Raji (cell line): ENCODE results near the gene RAB26.

ENCODE experiments used
- POLR2A ChIP-seq: IDR thresholded peaks from 2 replicates; pipeline ENCODE4 v1.6.1; 2011; ENCODE audit warnings: low read depth, low read length, control low read depth; ENCODE audit not compliant: insufficient read depth

The RAB26 gene

DNA sequence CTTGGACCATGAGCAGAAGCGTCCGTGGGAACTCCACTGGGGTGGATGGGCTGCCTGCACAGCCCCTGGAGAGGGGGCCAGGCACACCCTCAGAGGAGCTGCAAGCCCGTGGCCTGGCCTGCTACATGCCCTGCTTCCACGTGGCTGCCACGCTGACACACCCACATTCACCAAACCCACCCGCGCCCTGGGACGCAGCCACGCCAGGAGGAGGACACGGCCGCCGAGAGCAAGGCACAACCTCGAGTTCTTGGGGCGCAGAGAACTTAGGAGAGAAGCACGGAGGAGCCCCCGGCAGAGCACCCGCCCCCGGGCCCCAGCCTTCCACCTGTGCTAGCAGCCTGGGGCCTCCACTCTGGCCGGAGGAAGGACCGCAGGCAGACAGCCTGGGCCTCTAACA lies 29.1 kb downstream of the RAB26 start:
- no peak for TF ChIP-seq POLR2A

DNA sequence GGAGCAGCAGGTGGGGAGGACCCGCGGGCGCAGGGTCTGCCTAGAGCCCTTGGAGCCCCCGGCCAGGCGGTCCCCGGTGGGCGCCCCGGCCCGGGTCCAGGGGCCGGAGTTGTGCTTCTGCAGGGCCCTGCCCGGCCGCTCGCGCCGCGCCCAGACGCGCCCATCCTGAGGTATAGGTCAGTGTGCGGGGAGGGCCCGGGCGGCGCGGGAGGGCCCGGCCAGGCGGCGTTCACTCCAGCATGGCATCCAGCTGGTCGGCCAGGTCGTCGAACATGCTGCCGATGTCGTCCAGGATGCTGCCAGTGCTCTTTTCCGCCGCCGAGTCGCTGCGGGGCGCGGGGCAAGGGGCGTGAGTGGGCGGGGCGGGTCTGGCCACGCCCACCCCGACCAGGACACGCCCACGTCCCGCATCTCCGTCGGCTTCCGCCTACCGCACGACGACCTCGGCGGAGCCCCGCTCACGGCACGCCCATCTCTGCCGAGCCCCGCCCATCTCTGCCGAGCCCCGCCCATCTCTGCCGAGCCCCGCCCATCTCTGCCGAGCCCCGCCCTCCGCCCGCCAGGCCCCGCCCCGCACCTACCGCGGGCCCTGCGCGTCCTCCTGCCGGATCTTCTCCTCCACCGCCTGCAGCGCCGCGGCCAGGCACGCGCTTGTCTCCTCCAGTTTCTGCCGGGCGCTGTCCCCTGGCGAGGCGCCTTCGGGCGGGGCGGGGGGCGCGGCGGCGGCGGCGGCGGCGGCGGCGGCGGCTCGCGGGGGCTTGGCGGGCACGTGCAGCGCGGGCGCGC lies 30.1 kb downstream of the RAB26 start:
- no peak for TF ChIP-seq POLR2A

DNA sequence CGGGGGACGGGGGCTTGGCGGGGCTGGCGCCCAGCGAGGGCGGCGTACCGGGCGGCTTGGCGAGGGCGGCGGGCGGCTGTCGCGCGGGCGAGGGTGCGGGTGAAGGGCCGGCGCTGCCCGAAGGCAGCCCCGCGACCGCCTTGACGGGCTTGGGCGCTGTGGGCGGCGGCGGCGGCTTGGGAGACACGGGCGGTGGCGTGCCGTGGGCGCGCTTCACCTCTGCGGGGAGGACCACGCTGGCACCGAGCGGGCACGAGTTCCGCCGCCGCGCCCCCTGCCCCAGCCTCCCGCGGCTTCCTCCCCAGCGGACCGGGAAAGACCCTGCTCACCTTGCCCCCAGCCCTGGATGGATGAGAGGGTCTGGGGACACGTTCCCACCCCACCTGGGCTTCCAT lies 30.7 kb downstream of the RAB26 start:
- no peak for TF ChIP-seq POLR2A

DNA sequence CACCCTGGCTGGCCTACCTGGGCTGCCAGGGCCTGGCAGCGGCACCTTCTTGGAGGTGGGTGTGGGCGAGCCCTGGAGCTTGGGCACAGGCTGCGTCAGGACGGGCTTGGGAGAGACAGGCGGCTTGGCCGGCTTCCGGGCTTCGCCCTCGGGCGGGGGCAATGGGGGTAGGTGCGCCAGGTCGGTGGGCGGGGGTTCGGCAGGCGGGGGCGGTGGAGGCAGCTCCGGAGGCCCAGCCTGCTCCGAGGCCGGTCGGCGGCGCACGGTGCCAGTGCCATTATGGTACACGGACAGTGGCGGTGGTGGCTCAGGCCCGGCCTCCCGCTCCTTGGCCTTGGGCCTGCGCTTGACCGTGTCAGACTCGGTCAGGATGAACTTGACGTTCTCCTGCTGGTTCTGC lies 31.2 kb downstream of the RAB26 start:
- TF ChIP-seq POLR2A: no peak

DNA sequence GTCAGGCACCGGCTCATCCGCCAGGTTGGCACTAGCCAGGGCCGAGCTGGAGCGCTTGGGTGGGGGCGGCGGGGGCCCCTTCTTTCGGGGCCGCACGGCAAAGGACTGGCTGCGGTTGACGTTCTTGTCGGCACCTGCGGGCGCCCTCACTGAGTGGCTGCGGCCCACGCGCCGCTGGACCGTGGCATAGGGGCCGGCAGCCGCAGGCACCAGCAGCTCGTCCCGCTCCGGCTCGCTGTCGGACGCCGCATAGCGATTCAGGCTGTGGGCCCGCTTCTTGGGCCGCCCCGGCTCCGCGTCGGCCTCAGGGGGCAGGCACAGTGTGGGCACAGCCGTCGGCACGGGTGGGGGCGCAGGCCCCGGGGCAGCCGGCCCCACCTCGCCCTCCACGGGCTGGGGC lies 32.0 kb downstream of the RAB26 start:
- TF ChIP-seq POLR2A: no peak

DNA sequence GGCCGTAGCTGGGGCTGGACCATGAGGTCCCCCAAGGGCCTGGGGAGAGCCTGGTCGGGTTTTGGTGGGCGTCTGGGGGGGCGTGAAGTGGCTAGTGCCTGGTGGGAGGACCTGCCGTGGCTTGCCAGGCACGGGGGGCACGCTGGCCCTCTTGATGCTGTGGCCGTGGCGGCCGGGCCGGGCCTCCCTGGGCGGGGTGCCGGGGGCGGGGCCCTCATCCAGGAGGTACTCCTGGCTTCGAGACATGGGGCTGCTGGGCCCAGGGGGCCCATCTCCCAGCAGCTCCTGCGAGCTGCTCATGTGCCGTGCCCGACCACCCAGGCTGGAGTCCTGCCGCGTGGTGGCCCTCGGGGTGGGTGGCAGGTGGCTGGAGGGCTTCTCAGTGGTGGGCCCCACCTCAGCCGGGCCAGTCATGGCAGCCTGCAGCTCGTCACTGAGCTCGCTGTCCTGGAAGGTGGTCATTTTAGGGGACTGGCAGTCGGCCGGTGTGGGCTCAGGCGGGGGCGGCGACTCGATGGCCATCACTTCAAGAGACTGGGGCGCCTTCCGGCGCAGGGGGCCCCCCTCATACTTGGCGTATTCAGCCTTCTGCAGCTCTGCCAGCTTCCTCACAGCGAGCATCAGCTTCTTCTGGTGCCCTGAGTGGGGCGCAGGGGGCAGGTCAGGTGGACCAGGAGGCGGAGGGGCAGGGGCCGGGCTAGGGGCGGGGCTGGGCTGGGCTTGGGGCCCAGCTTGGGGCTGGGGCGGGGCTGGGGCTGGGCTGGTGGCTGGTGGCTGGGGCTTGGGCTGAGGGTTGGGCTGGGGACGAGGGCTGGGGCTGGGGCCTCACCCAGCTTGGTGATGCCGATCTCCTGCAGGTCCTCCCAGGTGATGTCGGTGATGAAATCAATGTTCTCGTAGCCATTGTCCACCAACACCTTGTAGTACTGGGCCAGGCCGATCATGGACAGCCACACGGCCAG lies 32.8 kb downstream of the RAB26 start:
- no peak for TF ChIP-seq POLR2A

DNA sequence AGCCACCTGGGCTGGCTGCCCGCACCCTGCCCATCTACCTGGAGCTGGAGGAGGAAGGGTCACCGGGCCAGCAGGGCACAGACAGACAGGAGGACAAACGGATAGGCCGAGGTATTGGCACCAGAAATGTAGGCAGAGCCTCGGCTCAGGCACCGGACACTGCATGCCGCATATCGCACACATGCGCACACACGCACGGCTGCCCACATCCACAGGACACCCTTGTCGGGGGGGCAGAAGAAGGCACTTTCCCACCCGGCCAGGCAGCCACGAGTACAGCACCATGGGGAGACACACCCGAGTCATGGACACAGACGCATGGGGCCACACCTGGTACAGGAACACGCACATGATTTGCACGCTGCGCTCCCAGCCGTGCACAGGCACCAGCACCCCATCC lies 33.5 kb downstream of the RAB26 start:
- no peak for TF ChIP-seq POLR2A

DNA sequence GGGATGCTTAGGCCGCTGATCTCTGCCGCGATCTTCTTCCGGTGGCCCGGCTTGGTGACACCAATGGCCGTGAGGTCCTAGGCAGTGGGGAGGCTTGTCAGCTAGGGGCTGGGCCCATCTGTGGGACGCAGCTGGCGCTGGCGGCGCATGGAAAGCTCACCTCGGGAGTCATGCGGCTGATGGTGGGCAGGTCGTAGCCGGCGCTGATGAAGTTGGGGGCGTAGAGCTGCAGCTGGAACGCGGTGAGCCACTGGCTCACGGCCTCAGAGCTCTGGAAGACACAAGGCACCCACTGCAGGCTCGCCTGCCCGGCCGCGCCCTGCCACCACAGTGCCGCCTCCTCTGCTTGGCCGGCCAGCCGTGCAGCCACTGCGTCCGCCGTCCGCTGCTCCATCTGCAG lies 35.2 kb downstream of the RAB26 start:
- no peak for TF ChIP-seq POLR2A

DNA sequence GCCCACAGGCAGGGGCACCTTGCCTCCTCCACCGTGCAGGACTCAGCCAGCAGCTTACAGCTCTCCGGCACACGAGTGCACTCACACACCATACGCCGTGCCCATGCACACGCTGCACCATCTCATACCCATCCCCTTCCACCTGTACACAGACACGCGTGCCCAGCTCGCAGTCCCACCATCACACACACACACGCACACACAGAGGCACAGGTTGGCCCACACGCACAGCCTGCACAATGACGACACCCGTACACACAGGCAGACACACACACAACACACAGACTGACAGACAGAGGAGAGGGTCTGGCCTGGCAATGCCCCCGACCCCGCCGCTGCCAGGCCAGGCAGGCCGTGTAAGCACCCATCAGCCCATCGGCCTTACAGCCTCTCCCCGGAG lies 35.9 kb downstream of the RAB26 start:
- no peak for TF ChIP-seq POLR2A

DNA sequence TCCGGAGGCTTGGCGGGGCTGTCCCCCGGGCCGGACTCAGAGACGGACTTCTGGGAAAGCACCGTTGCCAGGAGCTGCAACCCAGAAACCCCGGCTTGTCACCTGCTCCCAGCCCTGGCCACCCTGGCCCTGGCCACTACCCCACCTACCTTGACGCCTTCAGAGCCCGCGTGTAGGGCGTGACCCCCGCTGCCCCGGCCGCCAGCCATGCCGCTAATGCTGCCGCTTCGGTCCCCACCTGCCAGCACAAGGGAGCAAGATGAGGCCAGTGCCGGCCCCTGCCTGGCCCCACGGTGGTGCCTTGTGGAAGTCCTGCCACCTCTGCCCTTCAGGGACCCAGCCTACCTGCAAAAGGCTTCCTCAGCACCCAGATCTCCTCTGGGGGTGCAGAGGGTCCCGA lies 36.5 kb downstream of the RAB26 start:
- no peak for TF ChIP-seq POLR2A

DNA sequence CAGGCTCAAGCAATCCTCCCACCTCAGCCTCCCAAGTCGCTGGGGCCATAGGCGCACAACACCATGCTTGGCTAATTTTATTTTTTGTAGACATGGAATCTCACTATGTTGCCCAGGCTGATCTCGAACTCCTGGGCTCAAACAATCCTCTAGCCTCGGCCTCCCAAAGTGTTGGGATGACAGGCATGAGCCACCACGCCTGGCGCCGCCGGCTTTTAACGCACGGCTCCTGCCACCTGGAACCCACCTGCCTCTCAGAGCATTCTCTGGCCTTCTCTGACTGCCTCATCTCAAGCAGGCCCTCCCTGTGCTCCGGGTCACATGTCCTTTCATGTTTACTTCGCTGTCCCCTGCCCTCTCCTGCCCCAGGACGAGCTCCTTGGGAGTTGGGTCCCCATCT lies 37.6 kb downstream of the RAB26 start:
- no peak for TF ChIP-seq POLR2A

DNA sequence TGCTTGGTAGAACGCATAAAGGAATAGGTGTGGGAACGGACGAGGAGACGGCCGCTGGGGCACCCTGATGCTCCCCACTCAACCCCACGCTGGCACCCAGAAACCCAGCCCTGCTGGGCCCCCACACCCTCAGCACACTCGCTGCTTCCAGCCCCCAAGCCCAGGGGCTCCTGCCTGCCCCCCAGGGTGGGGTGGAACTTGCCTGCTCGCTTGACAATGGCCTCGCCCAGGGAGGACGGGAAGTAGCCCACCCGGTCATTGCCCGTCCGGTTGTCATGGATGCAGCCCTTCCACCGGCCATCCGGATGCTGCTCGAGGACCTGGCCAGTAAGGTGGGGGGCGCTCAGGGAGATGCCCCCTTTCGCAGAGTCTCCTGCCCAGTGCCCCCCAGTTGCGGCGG lies 38.1 kb downstream of the RAB26 start:
- no peak for TF ChIP-seq POLR2A

DNA sequence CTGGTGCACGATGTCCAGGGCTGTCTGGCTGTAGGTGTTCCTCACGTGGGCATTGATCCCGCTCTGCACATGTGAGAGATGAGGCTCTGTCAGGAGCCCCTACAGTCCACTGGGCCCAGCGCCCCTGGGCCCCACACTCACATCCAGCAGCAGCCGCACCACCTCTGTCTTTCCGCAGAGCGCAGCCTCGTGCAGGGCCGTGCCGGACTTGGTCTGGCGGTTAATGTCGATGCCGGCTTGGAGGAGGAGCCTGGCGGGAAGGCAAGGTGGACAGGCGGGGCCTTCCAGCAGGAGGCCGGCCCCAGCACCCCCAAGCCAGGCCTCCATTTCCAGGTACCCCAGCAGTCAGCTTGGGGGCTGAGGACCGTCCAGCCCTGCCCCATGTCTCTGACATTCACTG lies 38.8 kb downstream of the RAB26 start:
- no peak for TF ChIP-seq POLR2A

DNA sequence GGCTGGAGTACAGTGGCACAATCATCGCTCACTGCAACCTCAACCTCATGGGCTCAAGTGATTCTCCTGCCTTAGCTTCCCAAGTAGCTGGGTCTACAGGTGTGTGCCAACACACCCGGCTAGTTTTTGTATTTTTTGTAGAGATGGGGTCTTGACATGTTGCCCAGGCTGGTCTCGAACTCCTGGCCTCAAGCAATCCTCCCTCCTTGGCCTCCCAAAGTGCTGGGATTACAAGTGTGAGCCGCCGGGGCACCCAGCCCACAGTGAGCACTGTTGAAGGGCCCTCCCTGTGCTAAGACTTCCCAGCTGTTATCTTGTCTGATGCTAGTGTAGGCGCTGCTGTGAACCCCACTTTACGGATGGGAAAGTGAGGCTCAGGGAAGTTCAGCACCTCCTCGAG lies 40.0 kb downstream of the RAB26 start:
- no peak for TF ChIP-seq POLR2A

DNA sequence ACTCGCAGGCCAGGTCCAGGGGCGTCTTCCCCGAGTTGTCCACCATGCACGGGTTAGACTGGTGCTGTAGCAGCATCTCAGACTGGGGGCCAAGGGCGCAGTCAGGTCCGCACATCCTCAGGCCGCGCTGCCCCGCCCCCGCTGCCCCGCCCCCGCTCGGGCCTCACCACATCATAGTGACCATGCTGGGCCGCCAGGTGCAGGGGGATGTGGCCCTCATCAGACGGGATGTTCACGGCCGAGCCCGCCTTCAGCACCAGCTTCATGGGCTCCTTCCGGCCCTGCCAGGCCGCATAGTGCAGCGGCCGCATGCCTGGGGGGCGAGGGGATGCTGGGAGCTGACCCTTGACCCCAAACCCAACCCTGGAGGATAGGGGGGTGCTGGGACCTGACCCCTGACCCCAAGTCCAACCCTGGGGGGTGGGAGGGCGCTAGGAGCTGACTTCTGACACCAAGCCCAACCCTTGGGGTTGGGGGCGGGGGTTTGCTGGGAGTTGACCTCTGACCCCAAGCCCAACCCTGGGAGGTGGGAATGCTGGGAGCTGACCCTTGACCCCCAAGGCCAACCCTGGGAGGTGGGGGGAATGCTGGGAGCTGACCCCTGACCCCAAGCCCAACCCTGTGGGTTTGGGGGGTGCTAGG lies 40.9 kb downstream of the RAB26 start:
- TF ChIP-seq POLR2A: no peak
